AG08395 (cell line): ENCODE data around the gene MAP7D1.

Experiments
- DNase-seq: peaks from one replicate; pipeline ENCODE4 v3.0.0; 2012; ENCODE audit warnings: mixed read lengths, low spot score

MAP7D1 gene

DNA sequence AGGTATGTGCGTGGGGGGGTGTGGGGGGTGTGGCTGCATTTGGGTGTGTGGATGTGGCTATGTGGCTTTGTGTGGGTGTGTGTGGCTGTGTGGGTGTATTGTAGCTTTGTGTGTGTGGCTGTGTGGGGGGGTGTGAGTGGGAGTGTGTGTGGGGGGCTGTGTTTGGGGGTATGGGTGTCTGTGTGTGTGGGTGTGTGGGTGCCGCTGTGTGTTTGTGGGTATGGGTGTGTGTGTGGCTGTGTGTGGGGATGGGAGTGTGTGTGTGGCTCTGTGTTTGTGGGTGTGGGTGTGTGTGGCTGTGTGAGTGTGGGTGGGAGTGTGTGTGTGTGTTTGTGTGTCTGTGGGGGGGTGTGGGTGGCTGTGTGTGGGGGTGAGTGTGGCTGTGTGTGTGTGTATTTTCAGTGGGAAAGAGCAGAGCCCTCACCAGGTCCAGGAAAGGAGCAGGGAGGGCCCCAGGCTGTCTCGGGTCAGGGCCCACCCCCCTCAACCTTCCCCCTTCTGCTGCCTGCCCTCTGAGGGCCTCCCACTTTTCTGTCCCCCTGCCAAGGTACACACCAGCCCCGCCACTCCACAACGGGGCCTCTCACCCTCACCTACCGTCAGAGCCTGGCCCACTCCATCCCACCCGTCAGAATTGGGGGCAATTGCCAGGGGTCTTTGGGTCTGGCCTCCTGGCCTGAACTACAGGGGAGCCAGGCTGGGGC is 29.0 kb upstream of the MAP7D1 start:
- no peak for DNase-seq

DNA sequence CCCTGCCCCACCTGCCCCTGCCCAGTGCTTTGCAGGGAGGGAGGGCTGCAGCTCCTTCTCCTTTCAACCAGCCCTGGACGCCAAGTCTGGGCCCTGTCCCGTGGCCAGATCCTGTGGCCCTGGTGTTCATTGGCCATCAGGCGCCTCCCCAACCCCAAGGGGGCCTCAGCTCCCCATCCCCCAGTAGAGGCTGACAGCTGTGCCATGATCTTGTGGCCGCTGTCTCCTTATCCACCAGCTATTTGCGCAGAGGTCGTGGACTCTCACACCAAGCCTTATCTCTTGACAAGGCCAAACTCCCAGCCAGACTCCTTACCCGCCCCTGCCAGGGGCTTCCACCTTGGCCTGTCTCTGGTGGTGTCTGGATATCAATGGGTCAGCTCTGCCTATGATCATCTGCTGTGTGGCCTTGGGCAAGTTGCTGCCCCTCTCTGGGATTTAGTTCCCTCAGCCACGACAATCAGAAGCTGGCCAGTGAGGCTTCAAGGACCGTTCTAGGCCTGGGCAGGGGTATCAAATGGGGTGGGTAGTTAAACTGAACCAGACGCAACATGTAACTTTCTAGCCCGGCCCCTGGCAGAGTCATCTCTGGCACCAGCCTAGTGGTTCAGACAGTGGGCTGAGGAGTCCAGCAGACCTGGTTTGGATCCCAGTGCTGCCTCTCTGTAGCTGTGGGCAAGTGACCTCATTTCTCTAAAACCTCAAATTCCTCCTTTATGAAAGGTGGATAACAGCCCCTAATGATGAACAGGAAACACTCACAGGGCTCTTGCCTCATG is 27.6 kb upstream of the MAP7D1 start:
- peak; percentile 85 for DNase-seq

DNA sequence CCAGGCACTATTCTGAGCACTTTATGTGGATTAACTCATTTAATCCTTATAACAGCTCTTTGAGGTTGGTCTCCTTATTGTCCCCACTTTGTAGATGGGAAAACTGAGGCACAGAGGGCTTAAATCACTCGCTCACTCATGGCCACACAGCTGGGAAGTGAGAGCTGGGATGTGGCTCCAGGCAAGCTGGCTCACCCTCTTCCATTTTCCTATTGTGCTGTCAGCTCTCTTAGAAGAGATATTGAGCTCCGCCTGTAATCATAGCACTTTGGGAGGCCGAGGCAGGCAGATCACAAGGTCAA is 27.1 kb upstream of the MAP7D1 start:
- DNase-seq: no peak

DNA sequence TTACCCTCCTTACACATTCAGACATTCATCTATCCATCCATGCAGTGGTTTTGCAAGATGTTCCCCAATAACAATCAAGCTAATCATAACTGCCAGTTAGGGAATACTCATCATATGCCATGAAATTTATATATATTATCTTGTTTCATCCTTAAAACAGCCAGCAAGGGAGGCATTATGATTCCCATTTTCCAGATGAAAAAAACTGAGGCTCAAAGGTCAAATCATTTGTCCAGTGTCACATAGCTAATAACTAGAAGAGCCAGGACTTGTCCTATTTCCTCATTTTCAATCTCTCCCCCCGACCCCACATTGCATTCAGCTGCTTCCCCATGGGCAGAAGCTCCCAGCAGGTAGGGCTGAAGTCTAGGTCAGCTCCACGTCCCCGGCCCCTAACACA is 23.9 kb upstream of the MAP7D1 start:
- peak; percentile 1 for DNase-seq

DNA sequence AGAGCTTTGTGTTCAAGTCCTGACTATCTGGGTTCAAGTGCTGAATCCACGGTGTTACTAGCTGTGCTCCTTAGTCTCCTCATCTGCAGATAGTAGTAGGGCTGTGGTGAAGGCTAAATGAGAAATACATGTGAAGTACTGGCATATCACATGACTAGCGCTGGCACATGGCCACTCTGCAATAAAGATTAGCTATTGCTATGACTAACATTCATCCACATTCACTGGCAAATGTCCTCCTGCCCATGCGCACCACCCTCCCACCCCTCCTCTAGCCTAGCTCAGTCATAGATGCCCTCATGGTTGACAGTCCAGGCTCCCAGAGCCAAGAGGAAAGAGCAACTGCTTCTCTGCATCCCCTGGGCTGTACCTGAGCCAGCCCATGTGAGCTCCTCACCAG is 22.5 kb upstream of the MAP7D1 start:
- peak; percentile 99 for DNase-seq

DNA sequence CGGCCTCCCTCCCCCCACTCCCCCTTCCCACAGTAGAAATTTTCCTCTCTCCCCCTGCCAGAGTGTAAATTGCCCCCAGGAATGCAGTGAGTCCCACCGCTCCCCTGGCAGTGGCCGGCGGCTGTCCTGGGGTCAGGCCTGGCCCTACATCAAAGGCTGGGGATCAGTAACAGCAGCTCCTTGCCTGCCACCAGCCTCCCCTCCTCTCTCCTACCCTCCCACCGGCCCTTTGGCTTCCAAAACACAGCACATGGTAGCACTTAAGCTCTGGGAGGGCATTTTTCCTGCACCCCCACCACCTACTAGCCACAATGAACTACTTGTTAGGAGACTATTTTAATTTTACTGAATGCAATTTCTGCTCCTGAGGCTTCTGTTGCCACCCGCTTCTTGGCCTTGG is 21.9 kb upstream of the MAP7D1 start:
- DNase-seq: no peak

DNA sequence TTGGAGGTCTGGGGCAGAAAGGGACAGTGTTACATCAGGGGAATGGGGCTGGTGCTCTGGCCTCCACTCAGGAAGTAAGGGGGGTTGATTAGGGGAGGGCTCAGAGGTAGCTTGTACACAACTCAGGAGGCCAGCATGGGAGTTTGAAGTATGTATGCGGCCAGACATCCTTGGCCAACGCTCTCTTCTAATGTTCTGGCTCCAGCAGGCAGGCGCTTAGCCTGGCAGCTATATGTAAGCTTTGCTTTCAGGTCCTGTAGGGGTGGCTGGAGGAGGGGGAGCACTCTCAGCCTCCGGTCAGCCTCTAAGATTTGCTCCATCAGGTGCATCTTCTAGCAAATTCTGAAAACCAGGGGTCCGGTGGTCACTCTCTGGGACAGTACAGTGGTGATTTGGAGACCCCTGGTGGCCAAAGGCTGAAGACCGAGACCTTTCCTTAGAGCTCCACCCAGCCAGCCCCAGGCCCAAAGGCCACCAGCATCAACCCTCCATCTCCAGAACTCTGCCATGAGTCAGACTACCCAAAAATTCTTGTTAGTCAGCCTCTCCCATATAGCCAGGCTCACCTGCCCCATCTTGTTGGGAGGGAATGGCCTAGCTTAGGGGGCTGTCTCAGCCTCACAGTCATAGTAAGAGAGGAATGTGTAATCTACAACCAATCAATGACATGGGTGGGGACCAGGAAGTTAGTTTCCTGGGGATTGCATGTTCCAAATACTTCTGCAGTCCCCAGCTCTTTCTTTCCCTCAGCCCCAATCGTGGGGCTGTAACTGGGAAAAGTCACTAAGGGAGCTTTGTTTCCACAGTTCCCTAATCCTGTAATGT is 21.2 kb upstream of the MAP7D1 start:
- peak; percentile 67 for DNase-seq

DNA sequence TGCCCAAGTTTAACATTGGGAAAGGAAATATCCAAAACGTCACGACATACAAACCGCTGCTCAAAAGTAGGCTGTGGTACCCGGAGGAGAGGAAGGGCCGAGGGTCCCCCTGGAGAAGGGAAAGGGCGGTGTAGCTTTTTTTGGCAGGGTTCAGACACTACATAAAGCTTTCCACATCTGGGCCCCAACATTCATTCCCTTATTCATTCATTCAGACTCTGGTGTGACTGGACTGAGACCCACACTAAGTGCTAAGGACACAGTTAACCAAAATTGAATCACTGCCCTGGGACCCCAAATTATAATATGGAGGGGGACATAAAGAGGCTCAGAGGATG is 20.7 kb upstream of the MAP7D1 start:
- DNase-seq: no peak

DNA sequence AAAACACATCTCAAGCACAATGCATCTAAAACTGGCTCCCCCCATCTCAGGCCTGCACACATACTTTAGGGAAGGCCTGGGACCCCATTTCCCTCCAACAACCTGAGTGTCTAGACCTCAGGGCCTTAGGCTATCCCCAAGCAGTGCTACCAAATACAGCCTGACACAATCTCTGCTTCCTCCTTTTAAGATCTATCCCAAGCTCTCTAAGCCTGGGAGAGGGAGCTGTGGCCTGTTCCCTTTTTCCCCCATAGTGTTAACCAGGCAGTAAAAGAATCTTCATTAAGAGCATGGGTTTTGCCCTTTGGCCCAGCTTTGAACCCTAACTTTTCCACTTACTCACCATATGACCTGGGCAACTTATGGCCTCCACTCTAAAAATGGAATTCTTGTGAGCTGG is 20.2 kb upstream of the MAP7D1 start:
- DNase-seq: no peak

DNA sequence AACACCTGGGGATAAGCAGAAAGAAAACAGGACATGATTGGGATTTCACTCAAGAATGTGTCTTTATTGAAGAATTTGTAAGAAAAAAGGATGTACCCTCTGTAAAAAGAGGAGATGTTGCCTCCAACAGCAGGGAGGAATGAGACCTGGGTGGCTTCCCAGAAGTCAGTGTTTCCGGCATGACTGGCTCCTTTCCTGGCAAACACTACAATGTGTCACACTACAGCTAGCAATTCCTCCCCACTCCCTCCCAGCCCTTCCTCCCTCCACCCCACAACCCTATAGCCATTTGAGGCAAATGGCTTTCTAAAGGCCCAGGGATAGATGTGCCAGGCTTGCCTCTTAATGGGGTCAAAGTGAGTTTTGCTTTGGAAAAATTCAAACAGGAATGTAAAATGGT is 19.4 kb upstream of the MAP7D1 start:
- peak; percentile 94 for DNase-seq

DNA sequence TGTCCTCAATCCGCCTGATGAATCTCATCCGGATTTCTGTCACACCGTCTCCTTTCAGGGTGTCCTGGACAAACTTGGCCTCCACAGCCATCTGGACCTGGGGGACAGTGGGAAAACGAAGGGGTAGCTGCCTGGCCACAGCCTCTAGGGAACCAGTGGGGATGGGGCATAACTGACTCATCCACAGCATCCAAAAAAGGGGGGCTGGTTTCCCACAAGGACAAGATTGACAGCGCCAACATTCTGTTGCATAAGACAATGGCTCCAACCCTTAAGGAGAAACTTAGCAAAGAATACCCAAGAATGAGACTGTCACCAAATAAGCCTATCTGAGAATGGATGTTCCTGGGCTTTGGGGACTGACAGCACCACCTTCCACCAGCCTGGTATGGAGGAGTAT is 18.7 kb upstream of the MAP7D1 start:
- no peak for DNase-seq

DNA sequence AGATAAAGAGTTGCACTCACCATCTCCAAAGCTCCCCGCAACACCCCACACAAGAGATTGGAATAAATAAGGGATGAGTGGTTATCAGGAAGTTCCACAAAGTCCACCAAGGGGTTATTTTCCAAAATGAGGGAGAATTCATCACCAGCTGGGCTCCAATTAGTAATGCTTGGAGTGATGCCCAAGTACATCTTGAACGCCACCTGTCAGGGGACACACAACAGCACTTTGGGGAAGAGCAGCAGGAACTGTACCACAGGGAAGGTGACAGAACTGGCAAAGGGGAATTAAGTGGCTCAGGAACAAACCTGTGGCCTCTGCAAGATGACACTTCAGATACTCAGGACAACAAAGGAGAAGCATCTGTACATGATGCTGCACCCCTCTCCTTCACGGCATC is 18.2 kb upstream of the MAP7D1 start:
- no peak for DNase-seq

DNA sequence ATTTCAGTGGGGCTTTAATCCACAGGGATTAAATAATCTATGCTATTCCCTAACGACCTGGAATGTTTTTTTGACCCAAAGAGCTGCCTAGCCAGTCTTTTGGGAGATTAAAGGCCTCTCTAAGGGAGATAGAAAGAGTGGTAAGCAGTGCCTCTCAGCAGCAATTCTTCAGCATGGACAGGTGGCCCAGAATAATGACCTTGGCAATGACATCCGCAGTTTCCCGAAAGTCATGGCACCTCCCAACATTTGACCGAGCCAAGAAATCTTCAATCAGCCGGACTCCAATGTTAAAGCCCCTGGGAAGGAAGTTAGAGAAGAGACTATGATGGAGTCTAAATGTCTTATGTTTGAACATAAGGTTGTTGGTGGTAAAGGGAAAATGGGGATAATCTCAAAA is 16.4 kb upstream of the MAP7D1 start:
- no peak for DNase-seq

DNA sequence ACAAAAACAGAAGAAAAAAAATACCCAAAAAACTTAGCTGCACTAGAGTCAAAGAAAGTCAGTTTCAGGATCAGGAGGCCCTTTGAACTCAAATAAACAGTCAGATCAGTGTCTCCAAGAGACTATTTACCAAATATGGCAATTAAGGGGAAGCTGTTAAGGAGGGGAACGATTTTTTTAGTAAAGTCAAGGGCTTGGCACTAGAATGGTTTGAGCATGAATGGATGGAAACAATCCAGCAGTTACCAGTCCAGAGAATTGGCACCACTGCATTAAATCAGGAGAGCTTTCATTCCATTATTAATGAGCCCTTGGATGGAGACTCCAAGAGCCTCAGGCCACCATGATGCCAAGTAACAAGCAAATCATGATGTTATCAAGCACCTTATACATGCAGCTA is 13.8 kb upstream of the MAP7D1 start:
- no peak for DNase-seq

DNA sequence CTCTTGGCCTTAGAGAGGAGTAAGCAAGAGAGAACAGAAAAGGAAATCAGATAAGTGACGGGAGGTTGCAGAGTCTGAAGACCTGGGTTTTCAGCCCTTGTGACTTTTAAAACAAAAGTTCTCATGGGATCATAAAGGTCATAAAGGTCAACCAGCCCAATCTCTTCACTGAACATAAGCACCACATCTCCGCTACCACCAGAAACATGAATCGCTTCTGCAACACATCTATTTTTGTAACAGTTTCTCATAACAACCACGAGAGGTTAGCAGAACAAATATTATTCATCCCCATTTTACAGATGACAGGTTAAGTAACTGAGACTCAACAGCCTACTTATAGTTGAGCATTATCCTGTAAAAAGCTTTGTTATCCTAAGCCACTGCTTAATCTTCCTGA is 12.5 kb upstream of the MAP7D1 start:
- DNase-seq: no peak

DNA sequence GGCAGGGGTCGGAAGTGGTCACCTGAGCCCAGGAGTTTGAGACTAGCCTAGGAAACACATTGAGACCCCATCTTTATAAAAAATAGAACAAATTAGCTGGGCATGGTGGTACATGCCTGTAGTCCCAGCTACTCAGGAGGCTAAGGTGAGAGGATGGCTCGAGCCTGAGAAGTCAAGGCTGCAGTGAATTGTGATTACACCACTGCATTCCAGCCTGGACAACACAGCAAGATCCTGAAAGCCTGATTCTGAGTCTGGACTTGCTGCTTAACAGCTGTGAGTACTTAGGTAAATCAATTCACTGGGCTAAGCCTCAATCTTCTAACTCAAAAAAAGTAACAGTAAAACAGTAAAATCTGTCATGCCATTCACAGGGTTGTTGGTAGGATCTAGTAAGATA is 11.5 kb upstream of the MAP7D1 start:
- DNase-seq: no peak

DNA sequence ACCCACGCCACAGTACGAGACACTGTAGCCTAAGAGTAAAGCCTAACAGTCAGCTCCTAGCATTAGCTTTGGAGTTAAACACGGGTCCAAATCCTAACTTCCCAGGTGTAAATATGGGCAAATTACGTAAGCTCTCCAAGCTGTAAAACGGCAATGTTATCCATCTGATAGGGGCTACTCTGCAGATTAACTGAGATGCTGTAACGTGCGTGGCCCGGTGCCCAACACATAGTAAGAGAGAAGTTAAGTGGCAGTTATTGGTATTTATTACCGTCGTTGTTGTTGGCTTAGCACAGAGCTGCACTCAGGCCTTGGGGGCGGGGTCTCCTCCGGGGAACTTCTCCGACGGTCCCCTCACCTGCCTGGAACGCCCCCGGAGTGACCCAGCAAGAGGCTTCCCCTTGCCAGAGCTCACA is 7.1 kb upstream of the MAP7D1 start:
- DNase-seq: no peak

DNA sequence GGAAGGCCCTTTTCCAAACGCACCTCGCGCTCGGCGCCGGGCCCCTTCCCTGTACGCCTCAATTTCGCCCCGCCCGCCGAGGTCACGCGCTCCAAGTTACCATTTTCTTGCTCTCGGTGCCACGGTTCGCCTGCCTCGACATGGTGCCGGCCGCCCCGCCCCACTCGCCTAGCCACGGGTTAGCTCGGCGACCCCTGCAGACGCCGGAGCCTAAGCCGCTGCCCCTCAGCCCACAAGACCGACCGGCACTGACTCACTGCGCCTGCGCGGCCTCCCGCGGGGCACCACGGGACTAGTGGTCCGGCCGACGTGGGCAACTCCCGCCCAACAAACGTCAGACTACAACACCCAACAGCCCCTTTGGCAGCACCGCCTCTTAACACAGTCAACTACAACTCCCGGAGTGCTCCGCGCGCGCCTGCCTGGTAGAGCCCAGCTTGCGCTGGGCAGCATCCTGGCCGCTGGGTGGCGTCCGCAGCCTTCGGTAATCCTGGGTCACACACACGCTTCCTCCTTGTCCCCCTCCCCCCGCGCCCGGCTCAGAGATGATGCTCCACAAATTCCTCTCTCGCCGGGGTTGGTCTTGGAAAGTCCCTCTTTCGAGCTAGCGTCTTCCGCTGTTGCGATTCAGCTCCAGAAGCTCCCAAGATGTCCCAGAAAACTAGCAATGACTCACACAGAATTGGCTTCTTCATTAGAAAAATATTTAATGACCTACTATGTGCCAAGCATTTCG is 6.6 kb upstream of the MAP7D1 start, which contains the start of gene TRAPPC3:
TRAPPC3 (minus strand) TSS at position 250 of the 736 bp plus-strand sequence; CDS start at position 142, 108 bp downstream.
- DNase-seq: peak; percentile 98

DNA sequence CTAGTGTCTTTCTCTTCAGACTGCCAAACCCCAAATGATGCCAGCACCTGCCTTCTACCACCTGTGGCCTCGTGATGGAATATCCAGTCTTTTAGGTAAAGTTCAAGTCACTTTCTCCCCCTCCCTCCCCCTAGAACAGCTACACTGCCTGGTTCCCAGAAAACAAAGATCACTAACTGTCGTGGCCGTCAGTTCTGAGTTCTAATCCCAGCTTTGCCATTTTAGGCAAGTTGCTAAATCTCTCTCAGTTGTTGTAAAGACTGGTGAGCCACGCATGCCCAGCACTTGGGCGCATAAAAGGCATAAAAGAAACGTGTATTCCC is 6.0 kb upstream of the MAP7D1 start:
- no peak for DNase-seq

DNA sequence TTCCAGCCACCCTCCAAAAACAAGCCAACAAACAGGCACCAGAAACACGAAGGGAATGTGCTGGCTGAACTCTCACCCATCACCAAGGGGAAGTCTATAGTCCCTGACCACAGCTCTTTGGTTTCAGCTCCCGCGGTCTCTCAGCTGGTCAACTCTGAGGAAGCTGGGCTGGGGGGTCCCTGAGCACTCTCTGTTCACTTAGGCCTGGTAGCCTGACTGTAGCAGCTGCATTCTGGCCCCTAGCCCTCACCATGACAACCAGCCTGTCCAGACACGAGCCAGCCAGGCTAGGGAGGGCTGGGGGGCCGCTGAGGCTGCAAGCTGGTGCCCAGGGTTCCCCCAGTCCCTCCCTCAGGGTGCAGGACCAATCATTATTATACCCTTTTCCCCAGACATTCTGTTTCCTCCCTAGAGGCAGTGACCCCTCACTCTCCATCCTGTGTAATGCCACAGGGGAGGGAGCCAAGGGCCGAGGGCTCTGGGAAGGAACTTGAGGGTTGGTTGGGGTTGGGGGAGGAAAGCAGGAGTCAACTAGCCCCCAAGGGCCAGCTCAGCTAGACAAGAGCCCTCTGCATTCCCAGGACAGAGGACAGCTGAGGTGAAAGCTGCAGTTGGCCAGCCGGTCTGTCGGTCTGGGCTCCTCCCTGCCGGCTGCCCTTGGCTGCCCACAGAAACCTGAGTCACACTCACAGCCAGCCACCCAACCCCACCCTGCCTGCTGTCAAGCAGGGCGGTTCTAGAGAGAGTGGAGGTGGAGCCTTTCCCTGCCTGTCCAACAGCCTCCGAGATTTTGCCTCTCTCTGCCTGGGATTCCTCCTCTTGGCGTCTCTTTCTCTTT is 5.4 kb upstream of the MAP7D1 start:
- peak; percentile 91 for DNase-seq

DNA sequence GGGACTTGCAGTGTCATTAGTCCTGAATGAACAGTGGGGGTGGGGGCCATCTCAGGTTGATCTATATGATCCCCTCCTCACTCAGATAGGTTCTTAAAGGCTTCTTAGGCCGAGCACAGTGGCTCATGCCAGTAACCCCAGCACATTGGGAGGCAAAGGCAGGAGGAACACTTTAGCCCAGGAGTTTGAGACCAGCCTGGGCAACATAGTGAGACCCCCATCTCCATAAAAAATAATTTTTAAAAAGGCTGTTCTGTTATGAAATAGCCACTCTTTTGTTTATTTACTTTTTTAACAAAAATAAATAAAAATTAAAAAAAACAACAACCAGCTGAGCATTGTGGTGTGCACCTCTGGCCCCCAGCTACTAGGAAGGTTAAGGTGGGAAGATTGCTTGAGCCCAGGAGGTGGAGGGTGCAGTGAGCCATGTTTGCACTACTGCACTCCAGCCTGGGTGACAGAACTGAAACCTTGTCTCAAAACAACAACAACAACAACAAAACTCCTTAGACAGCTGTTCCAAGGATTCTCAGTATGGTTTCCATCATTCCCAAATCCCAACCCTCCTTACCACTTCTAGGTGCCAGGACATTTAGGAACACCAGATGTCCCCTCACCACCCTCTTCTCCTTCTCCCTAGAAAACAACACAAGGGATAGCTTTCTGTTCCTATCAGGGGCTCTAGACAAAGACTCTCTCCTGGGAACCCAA is 4.7 kb upstream of the MAP7D1 start:
- no peak for DNase-seq
